HepG2 (cell line): ENCODE results near the gene CCDC57. TPM values are rescaled to one million over a fixed set of nuclear protein-coding genes. Genes with fewer than 3 reads are reported as not detected.
A peak's percentile ranks its signal among the peaks of the same experiment; 100 is the strongest.

ENCODE experiments used
- ADNP ChIP-seq: sonication (generic); formaldehyde crosslinking; IDR thresholded peaks from 2 replicates; pipeline ENCODE4 v1.4.0; 2020; ENCODE audit warnings: missing genetic modification reagents
- AGO1 ChIP-seq: fragments of 200-400 bp; formaldehyde crosslinking; IDR thresholded peaks from 2 replicates; pipeline ENCODE4 v1.6.1; 2017; ENCODE audit warnings: mild to moderate bottlenecking, low read depth, low read length, moderate library complexity; ENCODE audit not compliant: poor library complexity, severe bottlenecking
- CENPT ChIP-seq: sonication (generic); formaldehyde crosslinking; IDR thresholded peaks from 2 replicates; pipeline ENCODE4 v1.8.0; 2022; ENCODE audit warnings: low read depth, mild to moderate bottlenecking, moderate library complexity, missing genetic modification reagents
- CHD4 ChIP-seq: fragments of 200-600 bp; sonication (generic); IDR thresholded peaks from 2 replicates; pipeline ENCODE4 v1.7.0; 2017; ENCODE audit warnings: mild to moderate bottlenecking, low read length, borderline replicate concordance
- DR1 ChIP-seq: sonication (generic); formaldehyde crosslinking; IDR thresholded peaks from 2 replicates; pipeline ENCODE4 v1.8.0; 2021; ENCODE audit warnings: mild to moderate bottlenecking, missing genetic modification reagents, inconsistent platforms
- HOXA3 ChIP-seq: sonication (generic); formaldehyde crosslinking; IDR thresholded peaks from 2 replicates; pipeline ENCODE4 v1.5.0; 2020; ENCODE audit warnings: missing genetic modification reagents
- KLF9 ChIP-seq: IDR thresholded peaks from 2 replicates; pipeline ENCODE4 v1.6.1; 2016; ENCODE audit warnings: low read depth
- MBNL3 ChIP-seq: fragments of 250-450 bp; sonication (Bioruptor Pico); conservative IDR thresholded peaks from 2 replicates; pipeline ENCODE4 v1.8.0; 2022; ENCODE audit warnings: mild to moderate bottlenecking, inconsistent platforms
- MTA1 ChIP-seq: sonication (generic); formaldehyde crosslinking; IDR thresholded peaks from 2 replicates; pipeline ENCODE4 v1.4.0; 2020; ENCODE audit warnings: missing genetic modification reagents, mild to moderate bottlenecking, borderline replicate concordance
- PCBP2 ChIP-seq: fragments of 200-400 bp; formaldehyde crosslinking; optimal IDR thresholded peaks from 2 replicates; pipeline ENCODE3; 2018; ENCODE audit warnings: low read length, low read depth; ENCODE audit not compliant: poor library complexity, severe bottlenecking
- PTBP1 ChIP-seq: fragments of 200-400 bp; formaldehyde crosslinking; IDR thresholded peaks from 2 replicates; pipeline ENCODE4 v1.6.1; 2018; ENCODE audit warnings: low read length, low read depth; ENCODE audit not compliant: poor library complexity, severe bottlenecking
- RNF2 ChIP-seq: fragments of 450-650 bp; conservative IDR thresholded peaks from 2 replicates; pipeline ENCODE4 v1.6.1; 2016; ENCODE audit warnings: low read depth
- SRSF9 ChIP-seq: fragments of 200-400 bp; formaldehyde crosslinking; IDR thresholded peaks from 2 replicates; pipeline ENCODE4 v1.6.1; 2018; ENCODE audit warnings: borderline replicate concordance, mild to moderate bottlenecking, low read depth, low read length; ENCODE audit not compliant: insufficient read depth, poor library complexity, severe bottlenecking
- TBL1XR1 ChIP-seq: fragments of 150-350 bp; IDR thresholded peaks from 2 replicates; pipeline ENCODE4 v1.6.1; 2014; ENCODE audit warnings: borderline replicate concordance, low read length; ENCODE audit not compliant: partially characterized antibody
- ZNF260 ChIP-seq: sonication (generic); formaldehyde crosslinking; IDR thresholded peaks from 2 replicates; pipeline ENCODE4 v1.4.0; 2020; ENCODE audit warnings: missing genetic modification reagents, low read depth, mild to moderate bottlenecking, borderline replicate concordance
- ZNF280D ChIP-seq: sonication (generic); formaldehyde crosslinking; IDR thresholded peaks from 2 replicates; pipeline ENCODE4 v1.5.1; 2020; ENCODE audit warnings: mild to moderate bottlenecking, missing genetic modification reagents
- ZNF317 ChIP-seq: sonication (generic); formaldehyde crosslinking; IDR thresholded peaks from 2 replicates; pipeline ENCODE4 v1.5.0; 2020; ENCODE audit warnings: mild to moderate bottlenecking, missing genetic modification reagents
- ZNF468 ChIP-seq: sonication (generic); formaldehyde crosslinking; IDR thresholded peaks from 2 replicates; pipeline ENCODE4 v1.8.0; 2022; ENCODE audit warnings: mild to moderate bottlenecking, moderate library complexity, missing genetic modification reagents
- ZNF644 ChIP-seq: IDR thresholded peaks from 2 replicates; pipeline ENCODE4 v1.6.1; 2016; ENCODE audit warnings: low read depth
- ZNF691 ChIP-seq: sonication (generic); formaldehyde crosslinking; IDR thresholded peaks from 2 replicates; pipeline ENCODE4 v1.4.0; 2020; ENCODE audit warnings: missing genetic modification reagents, low read depth, mild to moderate bottlenecking, borderline replicate concordance
- polyA plus RNA-seq, 8 experiments: library from polyadenylated mRNA; depleted of rRNA in 3 of 8; stranded (reverse) in 7 of 8; unstranded in 1 of 8; fragments of >200 nt; fragmentation: Illumina TruSeq in 4 of 8; extraction: Trizol in 4 of 8; gene quantifications; 2 replicates each; pipeline versions ENCODE4 v1.2.1 to v1.2.3, GENCODE V29; 2011 to 2016; ENCODE audit warnings: low read depth in 4 of 8, missing spikeins in 1 of 8, mixed read lengths in 1 of 8; ENCODE audit not compliant: insufficient read depth in 1 of 8
- total RNA-seq, 5 experiments: library from RNA; depleted of rRNA; stranded (reverse); fragments of >200 nt; fragmentation: Illumina TruSeq; extraction: Trizol; gene quantifications; 2 replicates each; pipeline ENCODE4 v1.2.3, GENCODE V29; 2016; ENCODE audit warnings: low read depth in 1 of 5
- TF ChIP-seq, protein P1 (sequence below): sonication (generic); formaldehyde crosslinking; IDR thresholded peaks from 2 replicates; pipeline ENCODE4 v1.4.0; 2020; ENCODE audit warnings: missing genetic modification reagents
- TF ChIP-seq, protein P2 (sequence below): sonication (generic); formaldehyde crosslinking; IDR thresholded peaks from 2 replicates; pipeline ENCODE4 v1.4.0; 2020; ENCODE audit warnings: missing genetic modification reagents
- TF ChIP-seq, protein P3 (sequence below): sonication (generic); formaldehyde crosslinking; IDR thresholded peaks from 2 replicates; pipeline ENCODE4 v1.5.1; 2020; ENCODE audit warnings: missing genetic modification reagents, mild to moderate bottlenecking, borderline replicate concordance

CCDC57 gene
- total and polyA plus RNA-seq, 2 of the 13 experiments (the other 11 are each of a cell fraction or from before 2014, with no cell fraction given): 59.3 to 59.9 TPM

- no peak; the same call in 1 of the 2 replicates for TF ChIP-seq CENPT
- peak; percentile 13; the same call in 1 of the 2 replicates for TF ChIP-seq ZNF280D (CRISPR knock-in tag)
- TF ChIP-seq SRSF9: no peak
- TF ChIP-seq MTA1 (CRISPR knock-in tag): 0 out of 2 replicates have a peak, but pooled peaks have one; percentile 13
- TF ChIP-seq AGO1: peak; percentile 86
- TF ChIP-seq, protein P1, sequence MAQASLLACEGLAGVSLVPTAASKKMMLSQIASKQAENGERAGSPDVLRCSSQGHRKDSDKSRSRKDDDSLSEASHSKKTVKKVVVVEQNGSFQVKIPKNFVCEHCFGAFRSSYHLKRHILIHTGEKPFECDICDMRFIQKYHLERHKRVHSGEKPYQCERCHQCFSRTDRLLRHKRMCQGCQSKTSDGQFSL (CRISPR knock-in tag): no peak
- TF ChIP-seq ADNP (CRISPR knock-in tag): no peak
- TF ChIP-seq CHD4: no peak
- TF ChIP-seq, protein P2, sequence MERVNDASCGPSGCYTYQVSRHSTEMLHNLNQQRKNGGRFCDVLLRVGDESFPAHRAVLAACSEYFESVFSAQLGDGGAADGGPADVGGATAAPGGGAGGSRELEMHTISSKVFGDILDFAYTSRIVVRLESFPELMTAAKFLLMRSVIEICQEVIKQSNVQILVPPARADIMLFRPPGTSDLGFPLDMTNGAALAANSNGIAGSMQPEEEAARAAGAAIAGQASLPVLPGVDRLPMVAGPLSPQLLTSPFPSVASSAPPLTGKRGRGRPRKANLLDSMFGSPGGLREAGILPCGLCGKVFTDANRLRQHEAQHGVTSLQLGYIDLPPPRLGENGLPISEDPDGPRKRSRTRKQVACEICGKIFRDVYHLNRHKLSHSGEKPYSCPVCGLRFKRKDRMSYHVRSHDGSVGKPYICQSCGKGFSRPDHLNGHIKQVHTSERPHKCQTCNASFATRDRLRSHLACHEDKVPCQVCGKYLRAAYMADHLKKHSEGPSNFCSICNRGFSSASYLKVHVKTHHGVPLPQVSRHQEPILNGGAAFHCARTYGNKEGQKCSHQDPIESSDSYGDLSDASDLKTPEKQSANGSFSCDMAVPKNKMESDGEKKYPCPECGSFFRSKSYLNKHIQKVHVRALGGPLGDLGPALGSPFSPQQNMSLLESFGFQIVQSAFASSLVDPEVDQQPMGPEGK (CRISPR knock-in tag): no peak
- no peak for TF ChIP-seq TBL1XR1
- no peak for TF ChIP-seq ZNF644
- no peak for TF ChIP-seq HOXA3 (CRISPR knock-in tag)
- TF ChIP-seq, protein P3, sequence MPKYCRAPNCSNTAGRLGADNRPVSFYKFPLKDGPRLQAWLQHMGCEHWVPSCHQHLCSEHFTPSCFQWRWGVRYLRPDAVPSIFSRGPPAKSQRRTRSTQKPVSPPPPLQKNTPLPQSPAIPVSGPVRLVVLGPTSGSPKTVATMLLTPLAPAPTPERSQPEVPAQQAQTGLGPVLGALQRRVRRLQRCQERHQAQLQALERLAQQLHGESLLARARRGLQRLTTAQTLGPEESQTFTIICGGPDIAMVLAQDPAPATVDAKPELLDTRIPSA (CRISPR knock-in tag): no peak
- TF ChIP-seq ZNF260 (CRISPR knock-in tag): 0 out of 2 replicates have a peak, but pooled peaks have one; percentile 16
- no peak for TF ChIP-seq KLF9 (CRISPR knock-in tag)
- no peak; the same call in 1 of the 2 replicates for TF ChIP-seq DR1 (CRISPR knock-in tag)
- no peak for TF ChIP-seq ZNF468 (CRISPR knock-in tag)
- TF ChIP-seq PTBP1: peak; percentile 25
- TF ChIP-seq ZNF317: peak; percentile 73; the same call in 1 of the 2 replicates
- TF ChIP-seq ZNF691: no peak
- TF ChIP-seq MBNL3 (CRISPR knock-in tag): no peak
- TF ChIP-seq RNF2: no peak
- TF ChIP-seq PCBP2: peak; percentile 44
These were observed 28.0 kb upstream of the CCDC57 start (continued) for GRCh38 chr17:82240506-82241182.
